Esophagus mucosa (tissue), 1 donor: ENCODE results near the gene BEND7. TPM values are rescaled to one million over a fixed set of nuclear protein-coding genes. Genes with fewer than 3 reads are reported as not detected.
A peak's percentile ranks its signal among the peaks of the same experiment; 100 is the strongest.

Experiments used
- ATAC-seq: fragments of 200-7000 bp; cut with Tn5 transposase; one replicate; pipeline ENCODE4 v1.9.1; 2020
- total RNA-seq: library from RNA; stranded (reverse); gene quantifications from one replicate; pipeline ENCODE4 v1.2.4, GENCODE V29; 2023
- donor health status: DM: yes; HTN: yes; CAD: no.

BEND7 gene
- total RNA-seq, 1 donor from 2014 or later: 0.56 TPM

DNA sequence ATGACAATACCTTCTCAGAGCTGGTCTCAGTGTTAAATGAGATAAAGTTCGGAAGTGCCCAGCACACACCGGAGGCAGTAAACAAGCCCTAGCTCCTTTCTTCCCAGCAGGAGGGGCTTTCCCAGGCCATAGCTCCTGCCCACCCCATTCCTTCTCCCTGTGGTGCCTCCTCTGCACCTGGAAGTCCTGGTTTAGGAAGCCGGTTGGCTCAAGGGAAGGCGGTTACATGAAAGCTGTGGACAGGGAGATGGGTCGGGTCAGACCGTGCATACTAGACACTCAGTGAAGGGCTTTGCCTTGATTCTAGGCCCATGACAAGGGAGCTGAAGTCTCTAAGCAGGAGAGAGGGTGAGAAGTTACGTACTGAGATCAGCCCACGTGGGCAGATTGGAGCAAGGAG, 8.6 kb downstream of the BEND7 start:
- ATAC-seq: no peak

DNA sequence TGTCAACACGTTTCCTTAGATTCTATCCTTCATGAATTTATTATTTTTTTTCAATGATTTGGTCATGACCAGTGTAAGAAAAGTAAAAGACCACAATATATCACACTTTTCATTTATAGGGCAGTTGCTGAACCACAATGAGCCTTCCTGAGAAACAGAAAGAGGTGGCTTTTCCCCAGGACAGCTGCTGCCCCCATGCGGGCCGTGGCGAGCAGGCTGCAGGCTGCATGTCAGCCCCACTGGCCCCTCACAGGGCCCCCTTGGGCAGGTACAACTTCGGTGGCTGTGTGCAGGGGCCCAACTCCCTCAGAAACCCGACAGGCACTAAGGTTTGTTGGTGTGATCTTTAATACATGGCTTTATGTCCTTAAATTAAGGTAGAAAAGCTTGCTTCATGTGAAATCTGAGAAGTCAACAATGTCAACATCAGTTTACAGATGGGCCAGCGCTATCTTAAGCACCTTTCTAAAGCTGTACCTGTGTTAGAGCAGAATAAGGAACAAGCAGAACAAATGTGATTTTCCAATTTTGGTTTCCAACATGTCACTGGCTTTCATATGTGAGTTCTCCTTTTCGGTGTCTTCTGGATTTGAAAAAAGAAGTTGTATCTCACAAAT, 10.6 kb downstream of the BEND7 start:
- ATAC-seq: no peak

DNA sequence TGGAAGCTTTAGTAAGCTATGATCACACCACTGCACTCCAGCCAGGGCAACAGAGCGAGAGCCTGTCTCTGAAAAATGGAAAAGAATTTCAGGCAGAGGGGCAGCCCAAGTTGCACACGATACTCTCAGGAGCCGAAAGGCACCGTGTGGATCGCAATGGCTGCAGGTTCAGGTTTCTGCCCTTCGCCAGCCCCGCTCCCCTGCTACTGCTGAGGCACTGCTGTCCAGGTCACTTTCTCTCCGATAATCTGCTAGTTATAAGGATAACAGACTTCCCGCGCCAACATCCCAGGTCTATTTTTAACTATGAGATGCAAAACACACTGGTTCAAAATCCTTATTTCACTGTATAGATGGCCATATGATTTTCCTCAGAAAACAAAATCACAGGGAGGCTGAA, 11.1 kb downstream of the BEND7 start:
- ATAC-seq: no peak

DNA sequence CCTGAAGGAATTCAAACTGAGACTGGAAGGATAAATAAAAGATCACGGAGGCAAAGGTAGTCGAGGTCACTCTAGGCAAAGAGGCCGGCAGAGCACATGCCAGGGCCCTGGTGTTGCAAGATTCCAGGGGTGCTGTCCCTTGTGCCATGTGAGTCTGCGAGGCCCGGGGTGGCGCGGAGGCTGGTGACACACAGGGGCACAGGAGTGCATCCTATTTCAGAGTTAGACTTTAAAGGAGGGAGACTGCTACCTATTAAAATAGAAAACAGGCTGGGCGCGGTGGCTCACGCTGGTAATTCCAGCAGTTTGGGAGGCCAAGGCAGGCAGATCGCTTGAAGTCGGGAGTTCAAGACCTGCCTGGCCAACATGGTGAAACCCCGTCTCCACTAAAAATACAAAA, 12.6 kb downstream of the BEND7 start:
- no peak for ATAC-seq

DNA sequence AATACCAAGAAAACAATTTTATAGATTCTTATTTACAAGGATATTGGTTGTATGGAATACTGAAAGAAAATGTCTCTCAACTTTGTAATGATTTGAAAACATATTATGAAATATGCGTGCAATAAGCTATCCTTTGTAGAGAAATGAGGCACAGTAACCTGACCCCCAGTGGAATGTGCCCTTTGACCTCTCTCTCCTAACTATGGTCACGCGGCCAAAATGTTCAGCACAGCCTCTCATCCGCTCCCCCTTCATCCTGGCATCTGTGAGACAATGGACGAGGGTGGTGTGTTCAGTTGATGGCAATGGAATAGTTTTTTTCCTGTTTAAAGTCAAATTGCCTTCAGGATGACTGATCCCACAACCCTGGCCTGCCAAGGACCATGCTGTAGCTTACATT, 13.3 kb downstream of the BEND7 start:
- ATAC-seq: no peak

DNA sequence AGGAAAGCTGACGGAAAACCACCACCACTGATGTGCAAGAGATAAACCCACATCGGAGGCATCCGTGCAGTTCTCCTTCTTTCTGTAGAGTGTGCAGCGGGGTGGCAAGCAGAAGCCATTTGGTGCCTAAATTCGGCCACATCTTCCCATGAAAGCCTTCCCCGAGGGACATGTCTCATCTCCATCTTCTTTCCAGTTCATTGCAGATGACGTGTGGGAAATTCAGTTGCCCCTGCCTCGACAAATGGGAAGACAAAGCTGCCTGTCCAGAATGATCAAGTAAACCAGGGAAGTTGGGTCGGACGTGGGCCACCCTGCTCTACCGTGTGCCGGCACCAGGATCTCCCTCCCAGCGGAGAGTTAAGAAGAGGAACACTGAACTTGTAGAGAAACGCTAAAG, 14.5 kb downstream of the BEND7 start:
- ATAC-seq: no peak

DNA sequence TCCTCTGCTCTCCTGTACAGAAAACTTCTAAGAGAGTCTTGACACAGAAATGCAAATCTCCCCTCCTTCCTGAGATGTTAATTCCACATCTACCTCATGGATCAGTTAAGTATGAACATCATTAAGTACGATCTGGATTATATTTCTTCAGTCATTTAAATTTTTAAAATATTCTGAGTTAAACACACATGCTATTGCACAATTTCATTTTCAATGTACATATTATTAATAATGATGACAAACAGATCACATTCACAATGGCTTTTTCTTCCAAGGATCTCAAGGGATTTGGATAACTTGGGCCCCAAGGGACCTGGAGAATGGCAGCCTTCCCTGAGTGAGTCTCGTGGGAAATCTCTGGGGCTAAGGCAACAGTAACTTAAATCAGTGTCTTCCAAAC, 16.2 kb downstream of the BEND7 start:
- no peak for ATAC-seq

DNA sequence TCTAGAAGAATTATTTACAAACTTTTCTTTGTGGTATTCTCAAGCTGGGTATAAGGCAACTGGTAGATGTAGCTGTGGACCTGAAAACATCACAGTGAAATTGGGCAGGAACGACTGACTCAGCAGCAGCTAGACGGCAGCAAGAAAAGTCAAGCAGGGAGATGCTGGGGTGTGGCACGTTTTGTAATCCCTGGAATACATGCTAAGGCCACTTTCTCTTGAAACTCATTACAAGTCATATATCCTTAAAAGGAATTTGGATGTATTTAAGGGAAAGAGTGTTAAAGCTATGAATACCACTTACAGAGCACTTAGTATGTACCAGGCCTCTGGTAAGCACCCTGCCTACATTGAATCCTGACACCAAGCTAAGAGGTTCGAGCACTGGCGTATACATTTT, 17.4 kb downstream of the BEND7 start:
- no peak for ATAC-seq

DNA sequence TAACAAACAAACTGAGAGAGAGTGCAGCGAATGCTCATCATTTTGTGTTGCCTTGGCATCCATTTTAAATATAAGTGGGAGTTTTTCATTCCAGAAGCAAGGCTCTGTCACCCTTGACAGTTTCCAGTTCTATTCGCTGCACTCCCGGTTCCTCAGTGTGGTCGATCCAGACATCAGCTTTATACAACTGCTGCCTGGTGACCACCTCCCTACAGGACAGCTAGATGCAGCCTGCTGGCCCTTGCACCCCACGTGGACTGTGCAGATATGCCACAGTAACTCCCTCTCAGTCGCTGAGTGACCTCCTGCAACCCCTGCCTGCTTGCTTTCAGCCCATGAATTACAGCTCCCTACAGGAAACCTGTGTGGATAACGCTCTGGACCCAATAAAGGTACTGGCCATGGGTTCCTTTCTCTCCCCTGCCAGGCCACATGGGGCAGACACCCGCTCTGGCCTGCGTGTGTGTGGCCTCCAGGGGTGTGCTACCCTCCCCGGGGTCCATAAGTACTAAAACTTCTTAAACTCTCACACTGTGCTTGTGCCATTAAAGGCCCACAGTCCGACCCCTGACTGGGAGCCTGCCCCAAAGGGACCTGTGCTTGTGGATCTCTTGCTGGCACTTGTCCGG, 23.6 kb downstream of the BEND7 start:
- ATAC-seq: no peak

DNA sequence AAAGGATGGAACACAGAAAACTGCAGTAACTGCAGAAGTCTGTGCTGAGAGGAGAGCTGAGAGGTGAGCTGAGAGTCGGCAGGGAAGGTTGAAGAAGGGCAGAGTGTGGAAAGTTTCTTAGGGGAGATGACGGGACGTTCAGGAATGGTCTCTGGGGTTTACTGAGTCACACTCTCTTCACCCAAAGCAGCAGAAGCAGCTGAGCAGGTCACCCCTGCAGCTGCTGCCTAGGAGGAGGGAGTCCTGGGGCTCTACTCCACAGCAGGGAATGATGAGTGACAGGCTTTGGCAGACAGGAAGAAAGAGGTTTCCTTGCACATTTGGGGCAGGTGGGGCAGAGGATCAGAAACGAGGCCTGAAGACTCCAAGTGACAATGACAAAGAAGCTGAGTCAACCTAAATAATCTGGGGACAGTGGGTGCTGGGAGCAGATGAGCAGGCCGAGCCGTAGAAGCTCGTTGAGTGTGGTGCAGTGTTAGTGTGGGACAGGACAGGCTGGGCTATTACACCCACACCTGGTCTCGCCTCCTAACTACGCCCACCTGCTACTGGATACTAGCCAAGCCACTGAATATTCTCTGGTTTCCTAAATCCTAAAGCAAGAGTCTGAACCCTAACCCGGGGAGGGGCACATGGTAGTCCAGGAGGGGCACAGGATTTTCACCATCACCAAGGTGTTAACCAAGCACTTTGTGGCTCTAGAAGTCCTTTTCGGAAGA, 24.9 kb downstream of the BEND7 start:
- no peak for ATAC-seq

DNA sequence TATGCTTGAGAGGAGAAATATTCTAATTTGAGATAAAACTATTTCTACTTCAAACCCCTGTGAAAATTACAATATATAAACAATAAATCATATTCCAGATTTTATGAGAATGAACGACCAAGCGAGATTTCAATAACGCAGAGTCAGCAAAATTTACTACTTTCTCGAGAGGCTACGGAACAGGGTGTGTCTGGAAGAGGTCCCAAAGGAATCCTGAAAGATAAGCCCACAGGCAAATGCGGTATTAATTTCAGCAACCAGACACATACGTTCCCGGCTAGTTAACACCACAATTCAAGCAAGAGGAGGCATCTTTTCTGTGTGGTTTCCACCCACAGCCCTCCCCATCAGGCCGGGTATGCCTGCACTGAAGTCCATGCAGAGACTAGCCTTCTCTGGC, 26.4 kb downstream of the BEND7 start:
- no peak for ATAC-seq

DNA sequence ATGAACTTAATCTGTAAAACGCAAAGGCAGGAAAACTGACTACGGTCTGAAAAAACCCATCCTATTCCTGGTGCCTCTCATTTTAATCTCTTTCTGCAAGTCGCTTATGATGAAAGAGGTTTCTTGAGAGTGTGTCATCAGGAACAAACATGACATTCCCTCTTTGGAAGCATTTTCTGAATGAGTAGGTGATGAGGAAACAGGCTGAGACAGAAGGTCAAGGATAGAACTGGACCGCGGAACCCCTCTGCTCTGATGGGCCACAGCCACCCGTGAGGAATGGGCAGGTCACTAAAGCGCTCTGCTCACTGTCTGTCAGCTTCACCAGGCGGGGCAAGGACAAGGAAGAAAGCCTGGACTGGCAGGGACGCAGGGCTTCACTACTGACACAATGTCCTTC, 28.6 kb downstream of the BEND7 start:
- ATAC-seq: no peak

DNA sequence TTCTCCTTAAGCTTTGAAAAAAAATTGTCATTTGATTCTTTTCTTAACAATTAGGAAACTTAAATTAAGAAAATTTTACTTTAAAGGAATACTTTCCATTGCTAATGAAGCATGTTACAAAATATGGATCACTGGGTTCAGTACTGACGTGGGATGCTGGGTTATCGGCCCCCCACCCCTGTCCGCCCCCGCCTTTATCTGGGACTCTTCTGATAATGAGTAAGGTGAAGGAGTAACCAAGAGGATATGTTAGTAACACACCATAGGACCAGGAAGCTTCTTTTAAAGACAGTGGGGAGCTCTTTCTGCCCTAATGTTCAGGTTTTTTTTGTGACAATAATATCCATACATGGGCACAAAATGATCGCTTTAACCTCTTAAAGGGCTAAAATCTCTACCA, 29.7 kb downstream of the BEND7 start:
- ATAC-seq: no peak

DNA sequence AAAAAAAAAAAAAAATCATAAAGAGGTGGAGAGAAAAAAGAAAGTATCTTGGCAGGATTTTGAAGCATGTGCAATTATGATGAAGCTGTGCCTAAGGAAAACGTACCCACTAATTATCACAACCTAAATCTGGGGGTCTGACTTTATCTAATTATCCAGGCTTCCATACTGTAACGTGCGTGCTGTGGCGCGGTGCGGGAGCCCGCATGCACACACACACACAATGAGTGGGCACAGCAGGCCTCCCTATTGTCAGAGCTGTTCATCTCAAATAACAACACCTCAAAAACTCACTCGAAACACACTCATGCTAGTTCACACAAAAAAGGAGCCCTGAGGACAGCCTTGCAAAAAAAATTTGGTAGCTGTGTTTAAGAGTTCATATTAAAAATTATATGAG, 31.9 kb downstream of the BEND7 start:
- ATAC-seq: no peak

DNA sequence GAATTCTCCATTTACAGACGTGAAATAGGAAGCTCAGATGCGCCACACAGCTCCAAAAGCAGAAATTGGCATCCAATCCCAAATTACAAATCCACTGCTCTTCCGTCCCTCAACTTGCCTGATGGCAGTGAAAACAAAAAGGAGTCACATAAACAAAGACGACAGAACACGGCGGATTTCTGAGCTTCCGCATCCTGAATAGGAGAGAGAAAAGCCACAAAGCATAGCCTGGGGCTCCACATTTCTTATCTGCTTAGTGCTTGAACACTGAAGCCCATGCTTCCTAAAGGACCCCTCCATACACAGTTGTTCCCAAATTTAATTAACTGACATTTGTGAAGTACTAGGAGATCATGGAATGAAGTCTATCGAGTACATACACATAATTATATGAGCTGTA, 32.6 kb downstream of the BEND7 start:
- ATAC-seq: no peak

DNA sequence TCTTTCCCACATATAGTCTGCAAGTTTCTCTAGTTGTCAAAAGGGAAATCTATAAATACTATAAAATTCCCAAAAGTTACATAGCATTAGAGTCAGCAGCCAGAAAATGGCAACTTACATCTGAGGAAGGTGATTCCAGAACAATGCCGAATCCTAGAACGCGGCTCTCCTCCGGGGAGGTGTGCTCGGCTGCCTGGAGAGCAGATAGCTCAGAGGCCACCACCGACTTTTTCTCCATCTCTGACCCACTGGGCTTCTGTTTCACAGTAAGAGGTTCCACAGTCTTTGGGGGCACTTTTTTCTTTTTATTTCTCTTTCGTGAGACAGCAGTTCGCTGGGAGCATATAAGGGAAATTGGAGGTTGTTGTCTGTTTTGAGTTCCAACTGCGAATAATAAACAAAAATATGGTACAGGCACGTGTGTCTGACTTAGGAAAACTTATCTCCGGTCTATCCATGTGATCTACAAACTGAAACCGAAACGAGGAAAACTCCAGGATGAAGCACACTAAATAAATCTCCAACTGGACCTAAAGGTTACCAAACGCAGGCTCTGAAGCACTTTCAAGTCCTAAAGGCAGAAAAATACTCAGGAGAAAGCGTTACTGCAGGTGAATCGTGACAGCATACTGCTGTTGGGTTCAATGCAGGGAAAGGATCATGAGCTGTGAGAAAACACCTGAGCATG, 36.2 kb downstream of the BEND7 start:
- ATAC-seq: no peak

DNA sequence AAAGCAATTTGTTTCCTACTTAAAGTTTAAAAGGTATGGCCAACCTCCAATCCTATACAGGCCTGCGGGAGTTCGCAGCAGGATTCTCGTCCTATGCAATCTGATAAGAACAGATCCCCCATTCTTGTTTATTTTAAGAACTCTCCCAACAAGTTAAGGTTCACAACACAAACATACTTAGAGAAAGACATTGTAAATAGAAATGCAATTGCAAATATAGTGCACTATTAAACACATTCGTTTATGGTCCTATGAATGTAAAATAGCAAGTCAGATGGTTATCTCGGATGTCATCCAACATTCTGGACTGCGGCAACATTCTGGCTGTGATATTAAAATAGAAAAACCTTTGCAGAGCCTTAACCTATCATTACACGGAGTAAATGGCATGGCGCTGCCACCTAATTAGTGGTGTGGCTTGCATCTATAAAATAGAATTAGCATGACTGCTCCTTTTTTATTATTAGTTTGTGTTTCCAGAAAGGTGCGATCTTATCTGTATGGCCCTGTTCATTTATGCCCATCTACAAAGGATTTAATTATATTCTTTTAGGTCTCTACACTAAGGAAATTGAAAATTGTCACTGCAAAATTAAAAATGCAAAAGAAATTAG, 37.0 kb downstream of the BEND7 start:
- no peak for ATAC-seq

DNA sequence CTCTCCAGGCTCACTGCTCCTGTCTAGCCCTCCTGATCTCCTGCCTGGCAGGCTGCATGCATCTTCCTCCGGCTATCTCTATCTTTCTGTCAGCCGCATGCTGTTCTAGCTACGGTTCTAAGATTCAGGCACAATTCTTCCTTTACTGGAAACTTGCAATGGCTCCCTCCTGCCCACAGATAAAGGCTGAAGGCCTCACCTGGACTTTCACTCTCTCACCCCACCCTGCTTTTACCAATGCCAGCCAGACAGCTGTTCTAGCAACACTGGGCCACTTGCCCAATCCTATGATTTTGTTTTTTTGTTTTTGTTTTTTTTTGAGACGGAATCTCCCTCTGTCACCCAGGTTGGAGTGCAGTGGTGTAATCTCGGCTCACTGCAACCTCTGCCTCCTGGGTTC, 38.3 kb downstream of the BEND7 start:
- ATAC-seq: no peak

DNA sequence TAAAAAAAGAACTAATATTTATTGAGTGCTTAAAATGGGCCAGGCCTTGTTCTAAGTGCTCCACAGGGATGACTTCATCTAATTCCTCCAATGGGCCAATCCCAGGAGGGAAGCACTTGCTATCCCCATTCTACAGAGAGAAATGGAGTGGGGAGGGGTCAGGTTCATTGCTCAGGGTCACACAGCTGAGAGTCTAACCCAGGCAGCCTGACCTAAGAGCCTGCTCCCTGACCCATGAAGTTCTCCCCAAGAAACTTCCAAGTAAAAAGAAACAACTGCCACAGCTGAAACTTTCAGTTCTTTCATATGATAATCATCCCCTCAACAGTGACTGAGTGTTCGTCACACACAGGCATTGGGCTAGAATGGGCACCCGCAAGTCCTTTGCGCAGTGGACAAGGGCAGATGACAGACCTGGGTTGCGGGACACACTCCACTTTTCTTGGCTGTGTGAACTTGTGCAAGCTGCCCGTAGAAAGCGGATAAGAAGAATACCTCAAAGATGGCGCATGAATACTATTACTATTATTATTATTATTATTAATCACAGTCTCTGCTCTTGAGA, 39.7 kb downstream of the BEND7 start:
- no peak for ATAC-seq

DNA sequence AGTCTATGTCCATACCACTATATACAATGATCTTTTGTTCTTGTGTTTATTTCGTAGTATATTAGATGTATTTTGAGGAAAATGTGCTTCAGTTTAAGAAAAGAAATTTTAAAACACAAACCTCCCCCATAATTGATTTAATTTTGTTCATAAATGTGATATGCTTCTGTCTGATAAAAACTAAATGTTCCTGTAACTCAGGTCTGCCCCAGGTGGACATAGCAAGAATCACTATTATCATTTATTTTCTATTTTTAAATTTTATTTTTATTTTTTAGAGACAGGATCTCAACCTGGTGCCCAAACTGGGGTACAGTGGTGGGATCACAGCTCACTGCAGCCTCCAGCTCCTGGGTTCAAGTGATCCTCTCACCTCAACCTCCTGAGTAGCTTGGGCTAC, 43.2 kb downstream of the BEND7 start:
- ATAC-seq: no peak

DNA sequence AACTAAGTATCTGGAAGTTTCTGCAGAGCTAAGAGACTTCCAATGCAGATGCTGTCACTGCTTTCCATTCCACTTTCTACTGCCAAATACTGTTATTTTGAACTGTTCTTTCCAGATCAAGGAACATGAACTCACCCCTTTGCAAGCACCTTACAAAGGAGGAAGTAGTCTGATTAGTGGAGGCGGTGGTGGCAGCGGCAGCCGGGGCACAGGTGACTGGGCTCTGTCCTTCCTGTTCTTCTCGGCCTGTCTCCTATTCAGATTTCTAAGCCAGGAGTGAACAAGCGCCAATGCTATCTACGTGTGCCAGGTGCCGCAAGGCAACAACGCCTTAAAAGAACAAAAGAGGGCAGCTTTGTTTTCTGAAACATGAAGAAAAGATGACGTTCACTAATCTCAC, 44.9 kb downstream of the BEND7 start:
- peak; percentile 97 for ATAC-seq

DNA sequence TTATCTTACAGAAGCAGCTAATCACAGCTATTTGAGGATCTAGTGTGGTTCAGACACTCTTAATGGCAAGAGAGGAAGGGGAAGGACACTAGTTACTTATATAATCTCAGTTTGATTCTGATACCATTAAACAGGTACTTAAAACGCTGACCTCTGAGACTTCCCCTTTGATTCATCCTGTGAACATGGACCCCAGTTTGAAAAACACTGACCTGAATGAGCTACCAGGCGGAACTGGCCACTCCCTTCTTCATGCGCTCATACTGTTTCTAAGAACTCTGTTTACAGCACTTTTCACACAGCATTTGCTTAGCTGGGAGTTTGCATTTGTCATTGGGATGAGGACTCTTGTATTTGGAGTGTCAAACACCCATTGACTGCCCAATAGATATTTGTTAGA, 45.7 kb downstream of the BEND7 start:
- no peak for ATAC-seq

DNA sequence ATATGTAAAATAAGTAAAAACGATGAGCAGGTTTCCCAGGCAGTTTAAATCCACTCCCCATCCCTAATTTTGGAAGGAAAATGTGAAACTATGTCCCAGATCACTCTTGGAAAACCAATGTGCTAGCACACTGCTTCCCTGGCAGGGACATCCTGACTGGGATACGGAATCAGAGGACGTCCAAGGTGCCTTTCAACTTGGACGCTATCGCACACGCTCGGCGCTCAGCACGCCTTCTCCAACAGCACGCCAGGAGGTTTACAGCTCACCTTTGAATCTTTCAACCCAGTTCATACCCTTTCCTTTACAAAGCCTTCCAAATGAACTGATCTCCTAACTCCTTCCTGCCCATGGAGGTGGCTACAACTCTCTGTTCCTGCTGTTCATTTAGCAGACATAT, 47.1 kb downstream of the BEND7 start:
- ATAC-seq: no peak
